ENCODE measurements around the gene PATJ.

The PATJ gene

GRCh38 chr1:61981870-61982660 is 239.8 kb downstream of the PATJ start:
- no peak for DNase-seq

GRCh38 chr1:61983236-61983635 is 241.0 kb downstream of the PATJ start:
- no peak for DNase-seq

GRCh38 chr1:61992257-61992656 is 250.0 kb downstream of the PATJ start:
- no peak for DNase-seq

- no peak for DNase-seq
These were observed 251.2 kb downstream of the PATJ start for GRCh38 chr1:61993331-61993961.

- DNase-seq, result no peak
These were observed 253.4 kb downstream of the PATJ start for GRCh38 chr1:61995641-61996040.

- no peak for DNase-seq
These were observed 254.8 kb downstream of the PATJ start for GRCh38 chr1:61997123-61997522.

- DNase-seq, result no peak
These were observed 261.5 kb downstream of the PATJ start for GRCh38 chr1:62003777-62004176.

- no peak for DNase-seq
These were observed 264.4 kb downstream of the PATJ start for GRCh38 chr1:62006690-62007089.

GRCh38 chr1:62011006-62011405 is 268.7 kb downstream of the PATJ start:
- no peak for DNase-seq

- no peak for DNase-seq
These were observed 269.8 kb downstream of the PATJ start for GRCh38 chr1:62012095-62012494.

GRCh38 chr1:62012836-62013235 is 270.6 kb downstream of the PATJ start:
- peak in 23 of 58 donors; percentile 0 to 39 (median 4) for DNase-seq

- DNase-seq, result no peak
These were observed 271.0 kb downstream of the PATJ start for GRCh38 chr1:62013264-62013663.

GRCh38 chr1:62022382-62022983 is 280.2 kb downstream of the PATJ start:
- no peak for DNase-seq

- no peak for DNase-seq
These were observed 282.4 kb downstream of the PATJ start for GRCh38 chr1:62024690-62025089.

- DNase-seq, result no peak
These were observed 282.9 kb downstream of the PATJ start for GRCh38 chr1:62025154-62025553.

- DNase-seq, result no peak
These were observed 283.6 kb downstream of the PATJ start for GRCh38 chr1:62025892-62026291.

- no peak for DNase-seq
These were observed 287.4 kb downstream of the PATJ start for GRCh38 chr1:62029704-62030103.

- no peak for DNase-seq
These were observed 292.5 kb downstream of the PATJ start for GRCh38 chr1:62034790-62035189.

GRCh38 chr1:62037274-62037673 is 295.0 kb downstream of the PATJ start:
- no peak for DNase-seq

- no peak for DNase-seq
These were observed 296.5 kb downstream of the PATJ start for GRCh38 chr1:62038594-62039284.

GRCh38 chr1:62040450-62040849 is 298.2 kb downstream of the PATJ start:
- no peak for DNase-seq

- DNase-seq, result no peak
These were observed 298.7 kb downstream of the PATJ start for GRCh38 chr1:62040973-62041372.
